HG03571 (cell line): ENCODE results near the gene RAB39A.
"Not testable (repeated sequence)": the region's sequence is repeated elsewhere in the genome, so short reads cannot be mapped to it uniquely, and the experiment has no call there.

Source experiments
- ATAC-seq: cut with Tn5 transposase; IDR thresholded peaks from one replicate; pipeline ENCODE4 v1.9.1; 2021; ENCODE audit not compliant: unreplicated experiment

RAB39A gene

GRCh38 chr11:107928046-107928766 lies at the start of gene RAB39A:
TSS of gene RAB39A (plus strand) at chr11:107928448. CDS start at chr11:107928569, 121 bp downstream.
- peak; percentile 98 for ATAC-seq

GRCh38 chr11:107881471-107881870 lies 46.8 kb upstream of the RAB39A start:
- not testable (repeated sequence) for ATAC-seq

- no peak for ATAC-seq
Observed at GRCh38 chr11:107882095-107882820, 46.0 kb upstream of the RAB39A start.

- no peak for ATAC-seq
Observed at GRCh38 chr11:107898270-107898669, 30.0 kb upstream of the RAB39A start.

GRCh38 chr11:107908211-107908610 lies 20.0 kb upstream of the RAB39A start:
- ATAC-seq = no peak

- ATAC-seq = not testable (repeated sequence)
Observed at GRCh38 chr11:107912415-107912814, 15.8 kb upstream of the RAB39A start.

- no peak for ATAC-seq
Observed at GRCh38 chr11:107915229-107915628, 13.0 kb upstream of the RAB39A start.

GRCh38 chr11:107916671-107917241 lies 11.5 kb upstream of the RAB39A start:
- ATAC-seq = no peak

GRCh38 chr11:107921997-107922396 lies 6.3 kb upstream of the RAB39A start:
- no peak for ATAC-seq

- ATAC-seq = not testable (repeated sequence)
Observed at GRCh38 chr11:107923519-107923918, 4.7 kb upstream of the RAB39A start.

GRCh38 chr11:107924306-107924705 lies 3.9 kb upstream of the RAB39A start:
- ATAC-seq = no peak

GRCh38 chr11:107927559-107927958 lies 689 bp upstream of the RAB39A start:
- no peak for ATAC-seq

- ATAC-seq = peak; percentile 3
Observed at GRCh38 chr11:107928767-107929507, 689 bp downstream of the RAB39A start.

- ATAC-seq = no peak
Observed at GRCh38 chr11:107929611-107930200, 1.5 kb downstream of the RAB39A start.

- no peak for ATAC-seq
Observed at GRCh38 chr11:107931206-107931605, 3.0 kb downstream of the RAB39A start.

- no peak for ATAC-seq
Observed at GRCh38 chr11:107947904-107948303, 19.7 kb downstream of the RAB39A start.

- ATAC-seq = not testable (repeated sequence)
Observed at GRCh38 chr11:107948328-107948727, 20.1 kb downstream of the RAB39A start.

- ATAC-seq = no peak
Observed at GRCh38 chr11:107951155-107951554, 22.9 kb downstream of the RAB39A start.

- ATAC-seq = no peak
Observed at GRCh38 chr11:107953446-107953845, 25.2 kb downstream of the RAB39A start.

GRCh38 chr11:107956543-107956942 lies 28.3 kb downstream of the RAB39A start:
- no peak for ATAC-seq

GRCh38 chr11:107957109-107957588 lies 28.9 kb downstream of the RAB39A start:
- no peak for ATAC-seq
